22Rv1 (cell line): Measurements from ENCODE around the gene FAM156B.
"Not testable (repeated sequence)": the region's sequence is repeated elsewhere in the genome, so short reads cannot be mapped to it uniquely, and the experiment has no call there.

ENCODE experiments used
- ZFX ChIP-seq: fragments of 450-650 bp; IDR thresholded peaks from 2 replicates; pipeline ENCODE4 v1.6.1; 2017; ENCODE audit warnings: antibody characterized with exemption, borderline replicate concordance
- TF ChIP-seq, protein P1 (sequence below): fragments of 450-650 bp; IDR thresholded peaks from 2 replicates; pipeline ENCODE4 v1.5.1; 2017; ENCODE audit warnings: mild to moderate bottlenecking

DNA sequence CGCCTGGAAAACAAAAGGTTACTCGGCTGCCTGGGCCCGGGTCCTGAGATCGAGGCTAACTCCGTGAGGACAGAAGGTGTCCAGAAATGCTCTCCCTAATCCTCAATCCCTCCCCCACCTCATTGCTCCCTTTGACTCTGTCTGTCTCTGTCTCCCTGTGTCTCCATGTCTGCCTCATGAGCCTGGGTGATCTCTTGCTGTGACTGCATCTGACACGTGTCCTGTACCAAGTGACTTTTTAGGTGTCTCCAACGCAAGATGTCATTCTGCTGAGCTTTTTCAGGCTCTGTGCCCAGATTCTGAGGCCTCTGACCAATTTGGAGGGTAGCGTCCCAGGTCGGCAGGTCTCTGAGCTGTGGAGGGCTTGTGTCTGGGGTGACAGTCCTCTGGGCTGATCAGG lies 9.0 kb upstream of the FAM156B start:
- TF ChIP-seq, protein P1, sequence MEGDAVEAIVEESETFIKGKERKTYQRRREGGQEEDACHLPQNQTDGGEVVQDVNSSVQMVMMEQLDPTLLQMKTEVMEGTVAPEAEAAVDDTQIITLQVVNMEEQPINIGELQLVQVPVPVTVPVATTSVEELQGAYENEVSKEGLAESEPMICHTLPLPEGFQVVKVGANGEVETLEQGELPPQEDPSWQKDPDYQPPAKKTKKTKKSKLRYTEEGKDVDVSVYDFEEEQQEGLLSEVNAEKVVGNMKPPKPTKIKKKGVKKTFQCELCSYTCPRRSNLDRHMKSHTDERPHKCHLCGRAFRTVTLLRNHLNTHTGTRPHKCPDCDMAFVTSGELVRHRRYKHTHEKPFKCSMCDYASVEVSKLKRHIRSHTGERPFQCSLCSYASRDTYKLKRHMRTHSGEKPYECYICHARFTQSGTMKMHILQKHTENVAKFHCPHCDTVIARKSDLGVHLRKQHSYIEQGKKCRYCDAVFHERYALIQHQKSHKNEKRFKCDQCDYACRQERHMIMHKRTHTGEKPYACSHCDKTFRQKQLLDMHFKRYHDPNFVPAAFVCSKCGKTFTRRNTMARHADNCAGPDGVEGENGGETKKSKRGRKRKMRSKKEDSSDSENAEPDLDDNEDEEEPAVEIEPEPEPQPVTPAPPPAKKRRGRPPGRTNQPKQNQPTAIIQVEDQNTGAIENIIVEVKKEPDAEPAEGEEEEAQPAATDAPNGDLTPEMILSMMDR: not testable (repeated sequence)
- not testable (repeated sequence) for TF ChIP-seq ZFX
